Measurements from ENCODE around the gene NUDT14.
A peak's percentile ranks its signal among the peaks of the same experiment; 100 is the strongest.

NUDT14 gene

GRCh38 chr14:105180592-105181548 lies at the start of gene NUDT14:
Gene NUDT14 (minus strand): TSS chr14:105181312. CDS start chr14:105181209, 103 bp downstream.
- H3K4me3 ChIP-seq (ENCODE audit: low read depth, low read length) = peak within 1 kb of the TSS; percentile 58
- TF ChIP-seq, protein P1, sequence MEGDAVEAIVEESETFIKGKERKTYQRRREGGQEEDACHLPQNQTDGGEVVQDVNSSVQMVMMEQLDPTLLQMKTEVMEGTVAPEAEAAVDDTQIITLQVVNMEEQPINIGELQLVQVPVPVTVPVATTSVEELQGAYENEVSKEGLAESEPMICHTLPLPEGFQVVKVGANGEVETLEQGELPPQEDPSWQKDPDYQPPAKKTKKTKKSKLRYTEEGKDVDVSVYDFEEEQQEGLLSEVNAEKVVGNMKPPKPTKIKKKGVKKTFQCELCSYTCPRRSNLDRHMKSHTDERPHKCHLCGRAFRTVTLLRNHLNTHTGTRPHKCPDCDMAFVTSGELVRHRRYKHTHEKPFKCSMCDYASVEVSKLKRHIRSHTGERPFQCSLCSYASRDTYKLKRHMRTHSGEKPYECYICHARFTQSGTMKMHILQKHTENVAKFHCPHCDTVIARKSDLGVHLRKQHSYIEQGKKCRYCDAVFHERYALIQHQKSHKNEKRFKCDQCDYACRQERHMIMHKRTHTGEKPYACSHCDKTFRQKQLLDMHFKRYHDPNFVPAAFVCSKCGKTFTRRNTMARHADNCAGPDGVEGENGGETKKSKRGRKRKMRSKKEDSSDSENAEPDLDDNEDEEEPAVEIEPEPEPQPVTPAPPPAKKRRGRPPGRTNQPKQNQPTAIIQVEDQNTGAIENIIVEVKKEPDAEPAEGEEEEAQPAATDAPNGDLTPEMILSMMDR (conservative IDR thresholded peaks at IDR 0.05; ENCODE audit: low read depth, low read length) = no peak
- peak; percentile 51 for DNase-seq (ENCODE audit: low read depth)

DNA sequence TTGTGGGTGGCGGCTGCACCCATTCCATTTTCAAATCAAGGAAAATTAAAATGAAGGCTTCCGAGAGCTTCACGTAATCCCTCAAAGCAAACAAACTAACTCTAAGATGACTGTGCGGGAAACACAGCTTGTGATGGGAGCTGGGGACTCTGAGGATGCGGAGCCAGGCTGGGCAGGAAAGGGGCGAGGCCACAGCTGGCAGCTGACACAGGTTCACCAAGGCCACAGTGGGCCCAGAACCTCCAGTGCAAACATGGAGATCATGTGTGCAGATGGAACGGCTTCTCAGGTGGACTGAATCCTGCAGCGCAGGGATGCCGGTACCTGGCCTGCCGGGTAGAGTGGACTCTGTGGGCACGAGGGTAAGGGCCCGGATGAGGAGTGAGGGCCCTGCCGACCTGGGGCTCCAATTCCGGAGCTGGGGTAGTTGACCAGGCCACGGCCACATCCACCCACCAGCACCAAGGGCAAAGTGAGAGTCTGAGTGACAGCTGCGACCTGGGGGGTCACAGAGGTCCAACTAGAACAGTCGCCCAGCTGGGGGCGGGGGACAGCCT lies 48.1 kb upstream of the NUDT14 start:
- TF ChIP-seq, protein P1 (conservative IDR thresholded peaks at IDR 0.05; ENCODE audit: low read depth, low read length) = no peak
- no peak overlapping the region for H3K4me3 ChIP-seq (ENCODE audit: low read depth, low read length)
- no peak for DNase-seq (ENCODE audit: low read depth)

- DNase-seq (ENCODE audit: low read depth) = no peak
- H3K4me3 ChIP-seq (ENCODE audit: low read depth, low read length) = no peak overlapping the region
- TF ChIP-seq, protein P1 (conservative IDR thresholded peaks at IDR 0.05; ENCODE audit: low read depth, low read length) = no peak
Measured at GRCh38 chr14:105228562-105228961, 47.5 kb upstream of the NUDT14 start.

DNA sequence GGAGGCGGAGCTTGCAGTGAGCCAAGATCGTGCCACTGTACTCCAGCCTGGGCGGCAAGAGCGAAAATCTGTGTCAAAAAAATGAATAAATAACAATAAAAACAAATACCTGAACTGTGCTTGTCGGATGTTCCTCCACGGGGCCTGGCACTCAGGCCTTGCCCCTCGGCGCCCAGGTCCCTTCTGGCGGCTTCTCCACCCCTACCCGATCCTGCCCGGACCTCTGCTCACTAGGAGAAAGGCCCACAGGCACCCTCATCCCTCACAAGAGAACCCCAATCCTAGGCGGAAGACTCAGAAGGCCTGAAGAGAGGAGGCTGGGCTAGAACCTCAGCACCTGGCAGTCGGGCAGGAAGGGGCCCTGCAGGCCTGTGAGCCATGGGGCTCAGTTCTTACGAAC lies 46.2 kb upstream of the NUDT14 start:
- DNase-seq (ENCODE audit: low read depth) = no peak
- no peak overlapping the region for H3K4me3 ChIP-seq (ENCODE audit: low read depth, low read length)
- TF ChIP-seq, protein P1 (conservative IDR thresholded peaks at IDR 0.05; ENCODE audit: low read depth, low read length) = no peak

GRCh38 chr14:105226198-105226597 lies 45.1 kb upstream of the NUDT14 start:
- no peak for DNase-seq (ENCODE audit: low read depth)
- TF ChIP-seq, protein P1 (conservative IDR thresholded peaks at IDR 0.05; ENCODE audit: low read depth, low read length) = no peak
- no peak overlapping the region for H3K4me3 ChIP-seq (ENCODE audit: low read depth, low read length)

DNA sequence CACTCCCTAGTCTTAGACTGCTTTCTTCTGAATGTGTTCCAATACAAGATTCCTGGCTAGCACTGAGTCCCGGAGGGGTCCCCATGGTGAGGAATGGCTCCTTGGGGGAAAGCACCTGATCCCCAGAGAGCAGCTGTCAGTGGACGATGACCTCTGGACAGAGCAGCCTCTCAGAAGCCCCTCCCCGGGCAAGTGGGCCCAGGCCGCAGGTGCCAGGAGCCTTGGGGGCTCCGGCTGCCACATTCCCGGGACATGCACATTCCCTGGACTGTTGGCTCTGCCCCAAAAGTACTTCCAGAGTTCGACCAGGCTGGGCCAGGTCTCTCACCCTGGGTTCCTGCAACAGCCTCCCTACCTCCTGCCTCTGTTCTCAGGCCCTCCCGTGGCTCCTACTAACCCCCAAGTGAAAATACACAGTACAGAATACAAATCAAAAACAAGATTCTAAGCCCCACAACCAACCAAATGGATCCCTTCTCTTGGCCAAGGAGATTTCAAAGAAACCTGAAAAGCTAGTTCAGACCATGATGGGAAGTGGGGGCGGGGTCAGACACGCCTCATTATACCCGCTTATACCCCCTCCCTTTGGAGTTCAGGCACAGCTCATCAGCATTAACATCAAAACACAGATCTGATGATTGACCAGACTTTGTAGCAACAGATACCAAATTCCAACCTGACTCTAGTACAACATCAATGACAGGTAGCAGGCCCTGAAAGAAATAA lies 43.9 kb upstream of the NUDT14 start:
- TF ChIP-seq, protein P1 (conservative IDR thresholded peaks at IDR 0.05; ENCODE audit: low read depth, low read length) = no peak
- DNase-seq (ENCODE audit: low read depth) = no peak
- no peak overlapping the region for H3K4me3 ChIP-seq (ENCODE audit: low read depth, low read length)
